K562 (cell line): ENCODE measurements around the gene HGD. TPM values are rescaled to one million over a fixed set of nuclear protein-coding genes. Genes with fewer than 3 reads are reported as not detected.

ENCODE experiments used
- ATAC-seq: fragments of 200-7000 bp; cut with Tn5 transposase; 3 replicates; pipeline ENCODE4 v1.9.1; 2020; ENCODE audit warnings: moderate library complexity
- BruUV-seq: library from RNA; stranded (reverse); fragments of 400-500 nt; replicated peaks from 2 replicates; lab custom pipeline; 2021; lab: Mats Ljungman, UMichigan
- CTCF ChIA-PET: fragments of 300-600 bp; formaldehyde crosslinking; extraction: SDS; loops from one replicate; lab custom pipeline; 2021; ENCODE audit warnings: low intra/inter-chr PET ratio; lab: Yijun Ruan, JAX
- POLR2A ChIA-PET: fragments of 300-600, 350-650 bp; sonication (Branson Sonifier 250); formaldehyde crosslinking; extraction: SDS; loops from one replicate; lab custom pipeline; 2021; ENCODE audit warnings: antibody characterized with exemption, inconsistent platforms; lab: Yijun Ruan, JAX
- DNase-seq, 4 experiments: peaks; one replicate each; pipeline versions ENCODE4 v3.0.0 to v3.0.0-alpha.2; 2011 to 2018; ENCODE audit warnings: low spot score in 3 of 4, mixed read lengths in 3 of 4; ENCODE audit errors: extremely low read depth in 1 of 4
- FAIRE-seq: peaks from 2 replicates; lab custom pipeline; 2011; peaks lifted over from hg19 to GRCh38; lab: Jason Lieb, UNC
- H2AFZ ChIP-seq: 2 replicates; pipeline ENCODE4 v1.6.0; 2011; ENCODE audit warnings: low read depth, low read length, control low read depth, inconsistent platforms
- H3K27ac ChIP-seq: fragments of 200-600 bp; 3 replicates; pipeline ENCODE4 v1.8.0; 2011; ENCODE audit warnings: low read depth, mild to moderate bottlenecking, control low read depth, inconsistent platforms, low read length, moderate library complexity, mixed read lengths; ENCODE audit errors: extremely low read depth
- H3K27me3 ChIP-seq, 2 experiments: fragments of 300-600 bp in 1 of 2; 2 replicates in 1 of 2; 3 replicates in 1 of 2; pipeline versions ENCODE4 v1.6.0 to v1.8.0; 2011; ENCODE audit warnings: inconsistent platforms in 2 of 2, low read length in 2 of 2, mild to moderate bottlenecking in 1 of 2, mixed read lengths in 1 of 2, moderate library complexity in 1 of 2; ENCODE audit not compliant: control insufficient read depth in 2 of 2, insufficient read depth in 2 of 2
- H3K36me3 ChIP-seq: fragments of 300-600 bp; 3 replicates; pipeline ENCODE4 v1.8.0; 2011; ENCODE audit warnings: mild to moderate bottlenecking, low read length, inconsistent platforms; ENCODE audit not compliant: control insufficient read depth, insufficient read depth
- H3K4me1 ChIP-seq, 2 experiments: fragments of 200-600 bp in 1 of 2; replicated peaks in 1 of 2; 2 replicates in 1 of 2; 3 replicates in 1 of 2; pipeline versions ENCODE4 v1.5.1 to v1.8.0; 2011; ENCODE audit warnings: inconsistent platforms in 2 of 2, low read length in 2 of 2, mild to moderate bottlenecking in 1 of 2, mixed read lengths in 1 of 2, moderate library complexity in 1 of 2; ENCODE audit not compliant: control insufficient read depth in 2 of 2, insufficient read depth in 2 of 2
- H3K4me2 ChIP-seq: 2 replicates; pipeline ENCODE4 v1.6.1; 2011; ENCODE audit warnings: low read length, control low read depth, inconsistent platforms, mixed read lengths; ENCODE audit not compliant: insufficient read depth
- H3K4me3 ChIP-seq: fragments of 200-600 bp; sonication (generic), shearing (Covaris generic); 2 replicates; pipeline ENCODE4 v1.5.1; 2016; ENCODE audit warnings: control low read depth, inconsistent platforms
- H3K79me2 ChIP-seq: fragments of 200-600 bp; 3 replicates; pipeline ENCODE4 v1.8.0; 2011; ENCODE audit warnings: low read length, inconsistent platforms; ENCODE audit not compliant: control insufficient read depth, insufficient read depth
- H3K9ac ChIP-seq, 2 experiments: 2 replicates each; pipeline versions ENCODE4 v1.6.0 to v1.6.1; 2011; ENCODE audit warnings: low read depth in 2 of 2, low read length in 2 of 2, control low read depth in 1 of 2, inconsistent platforms in 1 of 2, mild to moderate bottlenecking in 1 of 2, mixed read lengths in 1 of 2; ENCODE audit not compliant: insufficient read depth in 1 of 2
- H3K9me1 ChIP-seq: one replicate; pipeline ENCODE4 v1.6.0; 2011; ENCODE audit warnings: inconsistent platforms, mild to moderate bottlenecking, low read length, moderate library complexity; ENCODE audit not compliant: control insufficient read depth, insufficient read depth
- H3K9me3 ChIP-seq: replicated peaks from 2 replicates; pipeline ENCODE4 v1.5.1; 2011; ENCODE audit warnings: low read depth, low read length, inconsistent platforms; ENCODE audit not compliant: control insufficient read depth, insufficient read depth
- H4K20me1 ChIP-seq: replicated peaks from 2 replicates; pipeline ENCODE4 v1.6.1; 2011; ENCODE audit warnings: low read length, inconsistent platforms, mixed read lengths; ENCODE audit not compliant: control insufficient read depth, insufficient read depth
- EWSR1 ChIP-seq: fragments of 450-650 bp; IDR thresholded peaks from 2 replicates; pipeline ENCODE4 v1.6.1; 2018; ENCODE audit warnings: borderline replicate concordance, mild to moderate bottlenecking, low read depth, moderate library complexity; ENCODE audit not compliant: partially characterized antibody
- HDAC8 ChIP-seq: fragments of 450-650 bp; IDR thresholded peaks from 2 replicates; pipeline ENCODE4 v1.6.1; 2016; ENCODE audit warnings: mild to moderate bottlenecking, missing genetic modification characterization, moderate library complexity, missing compliant biosample characterization
- JUND ChIP-seq, 2 experiments: IDR thresholded peaks; 2 replicates in 1 of 2; 3 replicates in 1 of 2; pipeline ENCODE4 v1.6.1; 2011; ENCODE audit warnings: borderline replicate concordance in 2 of 2, low read depth in 2 of 2, low read length in 2 of 2, improper control_type of control experiment in 1 of 2, missing biosample characterization in 1 of 2, missing genetic modification characterization in 1 of 2, missing genetic modification reagents in 1 of 2
- KAT2B ChIP-seq: IDR thresholded peaks from one replicate; pipeline ENCODE4 v1.6.1; 2012; ENCODE audit warnings: low read depth, mild to moderate bottlenecking, control low read depth, inconsistent platforms, low read length, moderate library complexity
- PTBP1 ChIP-seq: fragments of 200-400 bp; formaldehyde crosslinking; IDR thresholded peaks from 2 replicates; pipeline ENCODE4 v1.6.1; 2017; ENCODE audit warnings: low read depth, low read length
- SMARCA4 ChIP-seq: fragments of 450-650 bp; IDR thresholded peaks from 2 replicates; pipeline ENCODE4 v1.6.1; 2016
- TBP ChIP-seq: optimal IDR thresholded peaks from 2 replicates; pipeline ENCODE3; 2011; ENCODE audit warnings: low read depth, low read length, improper control_type of control experiment
- ZNF274 ChIP-seq: IDR thresholded peaks from 2 replicates; pipeline ENCODE4 v1.6.1; 2011; ENCODE audit warnings: low read depth, mild to moderate bottlenecking, low read length, moderate library complexity, borderline replicate concordance
- ZNF57 ChIP-seq: fragments of 450-650 bp; formaldehyde crosslinking; IDR thresholded peaks from 2 replicates; pipeline ENCODE4 v1.4.0; 2020; ENCODE audit warnings: mild to moderate bottlenecking, moderate library complexity
- WGBS: fragments of 100-300 bp; shearing (Covaris generic); methylation state at CpG from one replicate; pipeline ENCODE4 v1.1.6; 2016; ENCODE audit warnings: low coverage, mixed read lengths; ENCODE audit not compliant: insufficient coverage; ENCODE audit errors: missing lambda C conversion rate; 5-methylcytosine and 5-hydroxymethylcytosine counted together
- in situ Hi-C: fragments of 300-500 bp; cut with MboI; formaldehyde crosslinking; loops from 4 replicates; pipeline ENCODE4 v1.15.0; 2018; ENCODE audit warnings: inconsistent platforms, mixed read lengths
- intact Hi-C: fragments of 100-400 bp; cut with micrococcal nuclease; formaldehyde crosslinking; loops from 2 replicates; pipeline ENCODE4 v1.14.2; 2022
- polyA plus RNA-seq, 8 experiments: library from polyadenylated mRNA; depleted of rRNA in 4 of 8; stranded (reverse) in 5 of 8; unstranded in 3 of 8; fragments of >200 nt; fragmentation: Nextera tagmentation in 2 of 8; fragmentation: Illumina TruSeq in 1 of 8; extraction: Ambion mirVana in 2 of 8; extraction: Trizol in 1 of 8; gene quantifications; 2 replicates each; pipeline versions ENCODE4 v1.2.1 to v1.2.3, GENCODE V29; 2011 to 2014; ENCODE audit warnings: inconsistent platforms in 1 of 8, missing spikeins in 1 of 8
- total RNA-seq, 7 experiments: library from RNA; depleted of rRNA in 6 of 7; stranded (reverse); fragments of >200 nt in 6 of 7; fragmentation: Illumina TruSeq in 2 of 7; extraction: Trizol in 2 of 7; gene quantifications; 2 replicates each; pipeline versions ENCODE4 v1.2.1 to v1.2.3, GENCODE V29; 2011 to 2021; ENCODE audit warnings: low replicate concordance in 1 of 7

HGD gene
- total and polyA plus RNA-seq, 9 of the 15 experiments (the other 6 are each of a cell fraction or from before 2014, with no cell fraction given) = 0.08 to 0.25 (median 0.17) TPM; not detected in 4

DNA sequence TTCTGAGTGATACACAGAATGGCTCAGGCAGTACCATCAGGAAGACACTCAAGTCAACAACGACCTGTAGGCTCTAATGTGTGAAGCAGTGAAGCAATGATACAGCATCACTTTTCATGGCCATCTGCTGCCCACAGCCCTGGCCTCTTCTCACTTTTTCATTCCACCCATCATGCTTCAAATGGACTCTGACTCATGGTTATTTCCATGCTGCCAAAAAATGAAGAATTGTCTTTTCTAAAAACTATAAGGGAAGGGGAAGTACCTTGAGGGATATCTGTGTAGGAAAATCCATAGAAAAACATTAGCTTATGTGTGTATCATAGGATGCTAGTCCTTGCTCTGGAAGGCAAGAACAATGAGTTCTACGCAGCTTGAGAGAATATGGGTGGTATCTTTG is 11.5 kb downstream of the HGD start:
- Histone ChIP-seq H3K36me3 (no peaks in the 10 kb centered on the region), H3K9me1 (no peaks in the 10 kb centered on the region), H4K20me1 (no peaks in the 10 kb centered on the region), H3K79me2 (no peaks in the 10 kb centered on the region), H3K27me3 (no peaks in the 10 kb centered on the region; a peak in 1 of 5 replicates), H3K27ac (no peak overlapping the region), H3K4me2 (no peak overlapping the region), H2AFZ (no peak overlapping the region), H3K9me3 (no peaks in the 10 kb centered on the region), H3K4me1 (no peaks in the 10 kb centered on the region), H3K9ac (no peak overlapping the region)
- FAIRE-seq (no peak), DNase-seq (no peak), ATAC-seq (no peak)
- POLR2A ChIA-PET = no interaction called here
- CTCF ChIA-PET = no interaction called here
- no TSS peak for BruUV-seq
- in situ Hi-C loops (no loop called here), intact Hi-C loops (no loop called here)
- TF ChIP-seq ZNF274 (no peak), TBP (no peak), ZNF57 (no peak), HDAC8 (tag) (no peak), JUND (IDR thresholded peaks at IDR 0.05; ENCODE audit: borderline replicate concordance, low read depth, low read length) (no peak), JUND (tag; IDR thresholded peaks at IDR 0.05; ENCODE audit: borderline replicate concordance, low read depth, low read length) (no peak), PTBP1 (no peak), SMARCA4 (no peak), KAT2B (no peak), EWSR1 (no peak)
- TF ChIP-seq, all 486 proteins: peak for 0
- 18% methylated on average over 2 of the region's 2 CpGs for WGBS
- H3K4me3 ChIP-seq = no peak overlapping the region
